DOHH2 (cell line): ENCODE results near the gene ZBTB40.

Source experiments
- H3F3A ChIP-seq: fragments of 200-600 bp; sonication (generic), shearing (Covaris generic); 2 replicates; pipeline ENCODE4 v1.6.0; 2016; ENCODE audit warnings: antibody characterized with exemption, mild to moderate bottlenecking; ENCODE audit not compliant: control insufficient read depth, insufficient read depth
- H3K27ac ChIP-seq: fragments of 200-600 bp; sonication (generic); 2 replicates; pipeline ENCODE4 v1.5.1; 2014; ENCODE audit warnings: low read depth, mild to moderate bottlenecking, low read length, moderate library complexity
- H3K27me3 ChIP-seq: fragments of 200-600 bp; sonication (generic); 2 replicates; pipeline ENCODE4 v1.6.1; 2014; ENCODE audit warnings: mild to moderate bottlenecking, low read length, mixed read lengths; ENCODE audit not compliant: control insufficient read depth
- H3K36me3 ChIP-seq: fragments of 200-600 bp; sonication (generic); 2 replicates; pipeline ENCODE4 v1.6.1; 2014; ENCODE audit warnings: mild to moderate bottlenecking, low read length, moderate library complexity, mixed read lengths; ENCODE audit not compliant: control insufficient read depth
- H3K4me1 ChIP-seq: fragments of 200-600 bp; sonication (generic); 2 replicates; pipeline ENCODE4 v1.6.1; 2014; ENCODE audit warnings: mild to moderate bottlenecking, low read length, mixed read lengths; ENCODE audit not compliant: control insufficient read depth
- H3K4me2 ChIP-seq: fragments of 200-600 bp; sonication (generic); 2 replicates; pipeline ENCODE4 v1.6.0; 2014; ENCODE audit warnings: mild to moderate bottlenecking, low read length, moderate library complexity
- H3K4me3 ChIP-seq: fragments of 200-600 bp; sonication (generic); 2 replicates; pipeline ENCODE4 v1.5.1; 2014; ENCODE audit warnings: mild to moderate bottlenecking, low read length, mixed read lengths
- H3K79me2 ChIP-seq: fragments of 200-600 bp; sonication (generic); 2 replicates; pipeline ENCODE4 v1.6.1; 2014; ENCODE audit warnings: mild to moderate bottlenecking, low read length, mixed read lengths; ENCODE audit not compliant: control insufficient read depth
- H3K9me2 ChIP-seq: fragments of 200-600 bp; sonication (generic); replicated peaks from 2 replicates; pipeline ENCODE4 v1.6.1; 2014; ENCODE audit warnings: mild to moderate bottlenecking, low read length, mixed read lengths; ENCODE audit not compliant: control insufficient read depth
- H3K9me3 ChIP-seq: fragments of 200-600 bp; sonication (generic); 2 replicates; pipeline ENCODE4 v1.6.1; 2014; ENCODE audit warnings: antibody characterized with exemption, low read length, mixed read lengths; ENCODE audit not compliant: control insufficient read depth, insufficient read depth
- H4K20me1 ChIP-seq: fragments of 200-600 bp; sonication (generic); 2 replicates; pipeline ENCODE4 v1.6.0; 2014; ENCODE audit warnings: low read depth, mild to moderate bottlenecking, antibody characterized with exemption, low read length, moderate library complexity; ENCODE audit not compliant: control insufficient read depth, insufficient read depth
- CTCF ChIP-seq: fragments of 200-600 bp; sonication (generic); IDR thresholded peaks from one replicate; pipeline ENCODE4 v1.5.1; 2014; ENCODE audit warnings: antibody characterized with exemption, mild to moderate bottlenecking, low read depth, low read length; ENCODE audit not compliant: poor library complexity, severe bottlenecking
- EZH2phosphoT487 ChIP-seq: fragments of 200-600 bp; sonication (generic); IDR thresholded peaks from 2 replicates; pipeline ENCODE4 v1.6.1; 2017; ENCODE audit warnings: borderline replicate concordance, mild to moderate bottlenecking, antibody characterized with exemption, low read length, moderate library complexity, mixed read lengths

Gene ZBTB40

DNA sequence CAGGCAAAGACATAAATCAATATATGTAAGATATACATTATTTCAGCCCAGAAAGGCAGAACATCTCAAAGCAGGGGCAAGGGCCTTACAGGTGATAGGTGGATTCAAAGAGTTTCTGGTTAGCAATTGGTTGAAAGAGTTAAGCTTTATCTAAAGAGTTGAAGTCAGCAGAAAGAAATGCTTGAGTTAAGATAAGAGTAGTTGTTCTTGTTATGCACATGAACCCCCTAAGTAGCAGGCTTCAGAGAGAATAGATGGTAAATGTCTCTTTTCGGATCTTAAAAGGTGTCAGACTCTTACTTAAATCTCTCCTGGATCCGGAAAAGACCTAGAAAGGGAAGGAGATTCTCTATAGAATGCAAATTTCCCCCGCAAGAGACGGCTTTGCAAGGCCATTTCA, 8.3 kb upstream of the ZBTB40 start:
- Histone ChIP-seq H3K4me1 (no peaks in the 10 kb centered on the region), H3F3A (no peaks in the 10 kb centered on the region), H3K27ac (no peak overlapping the region), H3K4me3 (no peak overlapping the region), H3K79me2 (no peaks in the 10 kb centered on the region), H3K9me2 (no peaks in the 10 kb centered on the region), H4K20me1 (no peaks in the 10 kb centered on the region), H3K4me2 (no peak overlapping the region), H3K9me3 (peaks cover 5% of the 10 kb centered on the region), H3K27me3 (no peaks in the 10 kb centered on the region), H3K36me3 (no peaks in the 10 kb centered on the region)
- no peak for TF ChIP-seq EZH2phosphoT487
- TF ChIP-seq CTCF: no peak

DNA sequence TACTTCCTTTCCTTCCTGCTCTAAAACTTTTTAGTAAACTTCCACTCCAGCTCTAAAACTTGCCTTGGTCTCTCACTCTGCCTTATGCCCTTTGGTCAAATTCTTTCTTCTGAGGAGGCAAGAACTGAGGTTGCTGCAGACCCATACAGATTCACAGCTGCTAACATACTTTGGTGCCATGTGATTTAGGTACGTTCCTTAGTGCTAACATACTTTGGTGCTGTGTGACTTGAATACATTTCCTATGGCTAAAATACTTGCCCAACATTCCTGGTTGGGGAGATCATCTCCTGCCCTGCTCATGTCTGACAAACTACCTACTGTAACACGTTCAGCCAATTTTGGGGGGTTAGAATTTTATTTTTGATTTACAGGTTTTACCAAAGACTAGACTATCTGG, 6.8 kb upstream of the ZBTB40 start:
- H3K79me2 ChIP-seq: no peaks in the 10 kb centered on the region
- H3K9me3 ChIP-seq: peaks cover 5% of the 10 kb centered on the region; the same call in 1 of the 2 replicates
- no peaks in the 10 kb centered on the region for H4K20me1 ChIP-seq
- H3K27ac ChIP-seq: no peak overlapping the region
- TF ChIP-seq EZH2phosphoT487: no peak
- TF ChIP-seq CTCF: no peak
- H3K9me2 ChIP-seq: no peaks in the 10 kb centered on the region
- no peak overlapping the region for H3K4me2 ChIP-seq
- no peaks in the 10 kb centered on the region for H3F3A ChIP-seq
- no peaks in the 10 kb centered on the region for H3K36me3 ChIP-seq
- H3K4me3 ChIP-seq: no peak overlapping the region
- H3K27me3 ChIP-seq: no peaks in the 10 kb centered on the region
- no peaks in the 10 kb centered on the region for H3K4me1 ChIP-seq

DNA sequence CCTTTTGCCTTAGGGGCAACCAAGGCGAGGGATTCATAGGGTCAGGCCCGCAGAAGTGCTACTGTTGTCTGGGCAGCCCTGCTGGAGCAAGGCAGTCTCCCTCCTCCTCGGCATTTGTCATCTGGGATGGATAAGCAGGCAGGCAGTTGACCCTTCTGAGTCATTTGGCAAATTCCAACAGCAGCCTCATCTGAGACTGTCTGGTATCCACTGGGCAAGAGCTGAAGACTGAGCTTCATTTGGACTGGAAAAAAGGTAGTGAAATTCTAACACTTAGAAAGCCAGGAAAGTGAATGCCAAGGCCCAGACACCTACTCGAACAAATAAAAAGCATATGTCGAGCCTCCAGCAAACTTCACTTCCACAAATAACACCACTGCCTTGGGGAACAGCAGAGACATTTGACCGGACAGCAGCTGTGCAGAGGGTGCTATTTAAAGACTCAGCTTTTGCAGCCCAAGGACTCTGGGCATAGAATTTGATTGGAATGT, 4.0 kb upstream of the ZBTB40 start:
- H3F3A ChIP-seq: no peaks in the 10 kb centered on the region

More for the DNA sequence above, 4.0 kb upstream of the ZBTB40 start:
- Histone ChIP-seq H3K4me1 (peaks cover 8% of the 10 kb centered on the region), H3K9me2 (no peaks in the 10 kb centered on the region), H3K27me3 (no peaks in the 10 kb centered on the region), H3K4me2 (no peak overlapping the region), H3K27ac (no peak overlapping the region), H3K79me2 (peaks cover 8% of the 10 kb centered on the region), H3K9me3 (0 out of 2 replicates have a peak, but pooled peaks cover 4% of the 10 kb centered on the region), H3K36me3 (no peaks in the 10 kb centered on the region), H4K20me1 (no peaks in the 10 kb centered on the region), H3K4me3 (no peak overlapping the region)
- no peak for TF ChIP-seq CTCF
- no peak for TF ChIP-seq EZH2phosphoT487
